Activated T-cell treated with anti-CD3 and anti-CD28 coated beads, Interleukin-2, amount 50 U/mL, for 72 hours (primary cell): ENCODE results near the gene MPRIP. TPM values are rescaled to one million over a fixed set of nuclear protein-coding genes. Genes with fewer than 3 reads are reported as not detected.
"Not testable (repeated sequence)": the region's sequence is repeated elsewhere in the genome, so short reads cannot be mapped to it uniquely, and the experiment has no call there.

Experiments
- ATAC-seq, 2 donors: fragments of 150-1000 bp; cut with Tn5 transposase; replicated peaks in 1 of 2; 2 replicates each; pipeline ENCODE4 v1.10.0; 2021; ENCODE audit warnings: moderate library complexity in 2 of 2, mild to moderate bottlenecking in 1 of 2
- DNase-seq, 2 donors: peaks; one replicate each; pipeline ENCODE4 v3.0.0; 2021 to 2022; ENCODE audit warnings: mixed read lengths in 1 of 2
- H3K27ac Mint-ChIP-seq: one replicate; pipeline ENCODE4 v1.8.0; 2022; ENCODE audit warnings: mild to moderate bottlenecking, moderate library complexity, mixed read lengths
- H3K27me3 Mint-ChIP-seq: one replicate; pipeline ENCODE4 v1.8.0; 2022; ENCODE audit warnings: low read depth, mixed read lengths
- H3K36me3 Mint-ChIP-seq, 2 donors: one replicate each; pipeline ENCODE4 v1.8.0; 2022; ENCODE audit warnings: mixed read lengths in 2 of 2, mild to moderate bottlenecking in 1 of 2; ENCODE audit not compliant: insufficient read depth in 2 of 2
- H3K4me1 Mint-ChIP-seq: one replicate; pipeline ENCODE4 v1.8.0; 2022; ENCODE audit warnings: low read depth, mixed read lengths
- H3K4me3 Mint-ChIP-seq, 2 donors: one replicate each; pipeline ENCODE4 v1.8.0; 2022; ENCODE audit warnings: mild to moderate bottlenecking in 2 of 2, mixed read lengths in 2 of 2, moderate library complexity in 2 of 2
- H3K9me3 Mint-ChIP-seq, 2 donors: one replicate each; pipeline ENCODE4 v1.8.0; 2022; ENCODE audit warnings: mixed read lengths in 2 of 2
- total RNA-seq, 2 donors: library from RNA; stranded (reverse); gene quantifications; one replicate each; pipeline ENCODE4 v1.2.3, GENCODE V29; 2022

Gene MPRIP, protein sequence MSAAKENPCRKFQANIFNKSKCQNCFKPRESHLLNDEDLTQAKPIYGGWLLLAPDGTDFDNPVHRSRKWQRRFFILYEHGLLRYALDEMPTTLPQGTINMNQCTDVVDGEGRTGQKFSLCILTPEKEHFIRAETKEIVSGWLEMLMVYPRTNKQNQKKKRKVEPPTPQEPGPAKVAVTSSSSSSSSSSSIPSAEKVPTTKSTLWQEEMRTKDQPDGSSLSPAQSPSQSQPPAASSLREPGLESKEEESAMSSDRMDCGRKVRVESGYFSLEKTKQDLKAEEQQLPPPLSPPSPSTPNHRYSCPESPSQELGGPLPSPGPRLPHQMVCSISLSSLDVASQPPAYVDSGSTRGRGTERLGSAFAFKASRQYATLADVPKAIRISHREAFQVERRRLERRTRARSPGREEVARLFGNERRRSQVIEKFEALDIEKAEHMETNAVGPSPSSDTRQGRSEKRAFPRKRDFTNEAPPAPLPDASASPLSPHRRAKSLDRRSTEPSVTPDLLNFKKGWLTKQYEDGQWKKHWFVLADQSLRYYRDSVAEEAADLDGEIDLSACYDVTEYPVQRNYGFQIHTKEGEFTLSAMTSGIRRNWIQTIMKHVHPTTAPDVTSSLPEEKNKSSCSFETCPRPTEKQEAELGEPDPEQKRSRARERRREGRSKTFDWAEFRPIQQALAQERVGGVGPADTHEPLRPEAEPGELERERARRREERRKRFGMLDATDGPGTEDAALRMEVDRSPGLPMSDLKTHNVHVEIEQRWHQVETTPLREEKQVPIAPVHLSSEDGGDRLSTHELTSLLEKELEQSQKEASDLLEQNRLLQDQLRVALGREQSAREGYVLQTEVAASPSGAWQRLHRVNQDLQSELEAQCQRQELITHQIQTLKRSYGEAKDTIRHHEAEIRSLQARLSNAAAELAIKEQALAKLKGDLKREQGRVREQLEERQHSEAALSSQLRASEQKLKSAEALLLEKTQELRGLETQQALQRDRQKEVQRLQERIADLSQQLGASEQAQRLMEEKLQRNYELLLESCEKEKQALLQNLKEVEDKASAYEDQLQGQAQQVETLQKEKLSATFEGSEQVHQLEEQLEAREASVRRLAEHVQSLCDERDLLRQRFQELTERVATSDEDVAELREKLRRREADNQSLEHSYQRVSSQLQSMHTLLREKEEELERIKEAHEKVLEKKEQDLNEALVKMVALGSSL (N-terminal part only)
- 100 to 1,000 TPM; 110 to 128 TPM for total RNA-seq

DNA sequence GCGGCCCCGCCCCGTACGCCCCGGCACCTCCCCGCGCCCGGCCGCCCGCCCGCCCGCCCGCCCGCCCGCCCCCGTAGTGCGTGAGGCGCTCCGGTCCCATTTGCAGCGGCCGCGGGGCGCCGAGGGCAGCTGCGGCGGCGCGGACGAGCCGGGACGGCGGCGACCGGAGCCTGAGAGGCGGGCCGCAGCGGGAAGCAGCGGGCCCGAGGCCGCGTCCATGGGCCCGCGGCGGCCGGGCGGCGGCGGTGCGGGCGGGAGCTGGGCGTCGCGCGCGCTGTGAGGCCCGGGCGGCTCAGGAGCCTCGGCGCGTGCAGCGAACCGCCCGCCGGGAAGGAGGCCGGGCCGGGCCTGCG, at the start of gene MPRIP:
Gene MPRIP, plus strand, starts transcription at position 74 of the 353 bp plus-strand sequence. CDS start 392 bp downstream, outside the sequence.
- no peak for DNase-seq
- Mint-ChIP-seq H3K27ac (peak within 1 kb of the TSS; percentile 86), H3K4me1 (peaks cover 47% of the 10 kb centered on the region), H3K9me3 (no peaks in the 10 kb centered on the region), H3K27me3 (no peaks in the 10 kb centered on the region), H3K4me3 (peak within 1 kb of the TSS; percentile 86 to 97), H3K36me3 (no peaks in the 10 kb centered on the region)
- ATAC-seq = no peak

DNA sequence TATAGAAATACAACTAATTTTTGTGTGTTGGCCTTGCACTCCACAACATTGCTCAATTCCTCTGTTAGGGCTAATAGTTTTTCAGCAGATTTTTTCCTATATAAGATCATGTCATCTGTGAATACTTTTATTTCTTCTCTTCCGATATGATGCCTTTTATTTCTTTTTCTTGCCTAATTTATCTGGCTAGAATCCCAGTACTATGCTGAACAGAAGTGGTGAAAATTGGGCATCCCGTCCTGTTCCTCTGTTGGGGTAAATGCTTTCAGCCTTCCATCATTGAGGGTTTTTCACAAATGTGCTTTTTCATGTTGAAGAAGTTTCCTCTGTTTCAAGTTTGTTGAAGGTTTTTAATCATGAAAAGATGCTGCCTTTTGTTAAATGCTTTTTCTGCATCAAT, 47.6 kb upstream of the MPRIP start:
- H3K36me3 Mint-ChIP-seq = no peaks in the 10 kb centered on the region
- DNase-seq (no peak), ATAC-seq (no peak)
- H3K27ac Mint-ChIP-seq = no peak overlapping the region
- H3K4me3 Mint-ChIP-seq = no peak overlapping the region
- no peaks in the 10 kb centered on the region for H3K9me3 Mint-ChIP-seq
- H3K27me3 Mint-ChIP-seq = no peaks in the 10 kb centered on the region
- peaks cover 10% of the 10 kb centered on the region for H3K4me1 Mint-ChIP-seq

DNA sequence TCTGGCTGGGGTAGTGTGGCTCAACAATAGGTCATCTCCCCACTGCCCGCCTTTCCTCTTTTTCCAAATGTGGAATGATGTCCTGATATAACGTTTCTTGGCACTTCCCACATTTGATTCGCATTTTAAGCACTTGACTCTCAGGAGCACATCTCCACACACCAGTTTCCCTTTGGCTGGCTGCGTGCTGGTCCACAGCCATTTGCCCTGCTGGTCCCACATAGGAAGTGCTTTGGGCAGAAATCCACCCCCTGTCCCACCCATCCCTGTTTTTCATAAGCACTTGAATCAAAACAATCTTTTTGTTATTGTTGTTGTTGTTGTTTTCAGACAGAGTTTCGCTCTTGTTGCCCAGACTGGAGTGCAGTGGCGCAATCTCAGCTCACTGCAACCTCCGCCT, 46.3 kb upstream of the MPRIP start:
- Mint-ChIP-seq H3K9me3 (no peaks in the 10 kb centered on the region), H3K4me1 (no peaks in the 10 kb centered on the region), H3K27me3 (no peaks in the 10 kb centered on the region), H3K36me3 (no peaks in the 10 kb centered on the region), H3K4me3 (no peak overlapping the region), H3K27ac (no peak overlapping the region)
- ATAC-seq (no peak), DNase-seq (no peak)

DNA sequence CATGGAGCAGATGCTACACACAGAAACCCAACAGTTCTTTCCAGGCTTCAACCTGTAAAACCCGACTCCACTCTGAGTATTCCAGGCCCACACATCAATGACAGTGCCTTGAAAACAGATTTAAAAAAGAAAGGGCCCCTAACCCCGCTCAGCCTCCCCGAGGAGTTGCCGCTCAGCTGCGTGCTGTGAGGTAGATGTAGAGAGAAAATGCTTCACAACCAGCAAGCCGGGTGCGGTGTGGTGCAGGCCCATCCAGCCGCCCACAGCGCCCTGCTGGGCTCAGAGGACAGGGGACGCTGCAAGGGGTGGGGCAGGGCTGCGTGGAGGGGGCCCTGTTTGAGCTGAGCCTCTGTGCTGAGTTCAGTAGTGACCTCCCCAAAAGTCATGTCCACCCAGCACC, 45.5 kb upstream of the MPRIP start:
- not testable (repeated sequence) for H3K27ac Mint-ChIP-seq, DNase-seq, ATAC-seq, H3K27me3 Mint-ChIP-seq, H3K4me1 Mint-ChIP-seq, H3K9me3 Mint-ChIP-seq, H3K36me3 Mint-ChIP-seq, H3K4me3 Mint-ChIP-seq

DNA sequence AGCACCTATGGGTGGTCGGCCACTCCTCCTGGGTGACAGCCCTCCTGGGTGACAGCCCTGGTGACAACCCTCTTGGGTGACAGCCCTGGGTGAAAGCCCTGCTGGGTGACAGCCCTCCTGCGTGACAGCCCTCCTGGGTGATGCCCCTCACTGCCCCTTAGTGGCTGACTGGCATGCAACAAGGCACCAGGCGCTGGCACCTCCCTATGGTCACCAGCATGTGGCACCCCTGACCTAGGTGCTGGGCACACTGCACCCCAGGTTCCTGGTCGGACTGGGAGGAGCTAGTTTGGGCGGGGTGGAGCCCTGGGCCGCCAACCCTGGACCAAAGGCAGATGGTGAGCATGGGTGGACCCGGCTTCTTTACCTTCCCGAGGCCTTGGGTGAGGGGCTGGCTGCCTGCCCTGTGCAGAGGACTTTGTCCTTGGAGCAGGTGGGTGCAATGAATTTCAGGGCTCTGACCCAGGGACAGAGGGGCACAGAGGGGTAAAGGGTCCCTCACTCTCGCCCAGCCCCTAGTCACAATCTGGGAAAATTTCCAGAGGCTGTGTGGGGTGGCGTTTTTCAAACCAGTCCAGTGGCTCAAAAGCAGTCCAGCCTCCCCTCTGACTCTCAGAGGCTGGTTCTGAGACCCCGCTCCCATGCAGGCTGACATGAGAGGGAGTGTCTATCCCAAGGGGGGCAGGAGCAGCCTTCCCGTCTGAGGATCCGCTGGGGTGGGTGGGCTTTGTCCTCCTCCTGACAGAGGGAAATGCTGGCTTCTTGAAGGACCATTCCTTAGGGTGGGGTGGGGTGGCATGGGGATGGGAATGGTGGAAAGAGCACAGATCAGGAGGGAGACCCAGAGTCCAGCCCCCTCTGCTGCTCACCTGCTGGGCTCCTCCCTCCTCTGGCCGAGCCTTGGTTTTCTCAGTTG, 44.5 kb upstream of the MPRIP start:
- Mint-ChIP-seq H3K4me1 (peaks cover 4% of the 10 kb centered on the region), H3K9me3 (no peaks in the 10 kb centered on the region), H3K27me3 (no peaks in the 10 kb centered on the region), H3K4me3 (no peak overlapping the region), H3K27ac (no peak overlapping the region), H3K36me3 (no peaks in the 10 kb centered on the region)
- ATAC-seq = peak in 1 of 2 donors; percentile 94
- peak in 1 of 2 donors; percentile 84 for DNase-seq

DNA sequence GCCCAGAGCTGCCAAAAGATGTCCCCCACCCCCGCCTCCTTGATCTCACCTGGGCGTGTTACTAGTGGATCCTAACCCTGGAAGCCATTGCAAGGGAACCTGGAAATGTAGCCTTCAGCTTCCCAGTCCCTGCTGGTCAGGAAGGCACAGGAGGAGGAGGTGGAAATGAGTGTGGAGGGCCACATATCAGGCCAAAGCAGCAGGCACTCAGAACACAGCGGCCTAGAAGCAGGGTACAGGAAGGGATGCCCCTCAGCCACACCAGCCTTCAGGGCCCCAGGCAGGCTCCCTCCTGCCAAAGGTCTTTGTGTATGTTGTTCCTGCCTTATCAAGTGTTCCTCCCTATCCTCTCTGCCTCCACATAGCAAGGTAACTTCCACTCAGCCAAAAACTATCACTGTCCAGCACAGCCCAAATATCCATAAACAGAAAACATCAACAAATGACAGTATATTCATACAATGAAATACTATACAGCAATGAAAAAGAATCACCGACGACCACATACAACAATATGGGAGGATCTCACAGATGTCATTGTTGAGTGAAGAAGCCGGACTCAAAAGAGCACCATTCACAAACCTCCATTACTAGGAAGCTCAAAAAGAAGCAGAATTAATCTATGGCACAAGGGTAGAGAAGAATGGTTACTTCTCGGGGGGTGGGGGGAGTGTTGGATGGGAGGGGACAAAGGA, 42.2 kb upstream of the MPRIP start:
- H3K36me3 Mint-ChIP-seq = no peaks in the 10 kb centered on the region
- H3K27me3 Mint-ChIP-seq = no peaks in the 10 kb centered on the region
- no peak for ATAC-seq
- peaks cover 4% of the 10 kb centered on the region for H3K4me1 Mint-ChIP-seq
- H3K9me3 Mint-ChIP-seq = no peaks in the 10 kb centered on the region
- H3K4me3 Mint-ChIP-seq = no peak overlapping the region
- H3K27ac Mint-ChIP-seq = no peak overlapping the region
- no peak for DNase-seq

DNA sequence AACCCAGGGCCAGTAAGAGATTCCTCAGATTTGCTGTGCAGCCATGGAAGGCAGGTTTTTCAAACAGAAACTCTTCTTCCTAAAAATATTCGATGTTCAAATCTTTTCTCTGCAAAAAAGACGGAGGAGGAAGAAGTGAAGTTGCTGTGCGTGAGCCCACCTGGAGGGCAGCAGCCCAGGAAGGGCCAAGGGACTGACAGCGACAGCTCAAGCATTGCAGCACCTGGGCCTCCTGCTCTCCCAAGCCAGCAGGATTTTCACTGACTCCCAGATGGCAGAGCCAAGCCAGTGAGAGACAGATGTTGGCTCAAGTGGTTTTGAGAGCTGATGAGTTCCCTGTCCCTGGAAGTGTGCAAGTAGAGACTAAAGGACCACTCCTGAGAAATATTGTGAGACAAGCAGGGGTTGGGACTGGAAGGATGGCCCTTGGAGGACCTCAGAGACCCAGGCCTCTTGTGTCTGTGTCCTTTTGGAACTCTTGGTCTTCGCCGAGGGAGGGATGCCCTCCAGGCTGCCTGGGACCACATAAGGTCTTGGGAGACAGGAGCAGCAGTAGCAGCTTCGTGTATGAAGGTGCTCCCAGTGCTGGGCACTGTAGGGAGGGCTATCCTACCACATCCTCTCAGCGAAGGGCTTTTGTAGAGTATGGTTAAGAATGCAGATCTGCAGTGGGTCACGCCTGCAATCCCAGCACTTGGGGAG, 41.0 kb upstream of the MPRIP start:
- DNase-seq = no peak
- Mint-ChIP-seq H3K27ac (no peak overlapping the region), H3K27me3 (no peaks in the 10 kb centered on the region), H3K36me3 (no peaks in the 10 kb centered on the region), H3K9me3 (no peaks in the 10 kb centered on the region), H3K4me3 (no peak overlapping the region), H3K4me1 (peaks cover 4% of the 10 kb centered on the region)
- ATAC-seq = peak; percentile 4 to 29

DNA sequence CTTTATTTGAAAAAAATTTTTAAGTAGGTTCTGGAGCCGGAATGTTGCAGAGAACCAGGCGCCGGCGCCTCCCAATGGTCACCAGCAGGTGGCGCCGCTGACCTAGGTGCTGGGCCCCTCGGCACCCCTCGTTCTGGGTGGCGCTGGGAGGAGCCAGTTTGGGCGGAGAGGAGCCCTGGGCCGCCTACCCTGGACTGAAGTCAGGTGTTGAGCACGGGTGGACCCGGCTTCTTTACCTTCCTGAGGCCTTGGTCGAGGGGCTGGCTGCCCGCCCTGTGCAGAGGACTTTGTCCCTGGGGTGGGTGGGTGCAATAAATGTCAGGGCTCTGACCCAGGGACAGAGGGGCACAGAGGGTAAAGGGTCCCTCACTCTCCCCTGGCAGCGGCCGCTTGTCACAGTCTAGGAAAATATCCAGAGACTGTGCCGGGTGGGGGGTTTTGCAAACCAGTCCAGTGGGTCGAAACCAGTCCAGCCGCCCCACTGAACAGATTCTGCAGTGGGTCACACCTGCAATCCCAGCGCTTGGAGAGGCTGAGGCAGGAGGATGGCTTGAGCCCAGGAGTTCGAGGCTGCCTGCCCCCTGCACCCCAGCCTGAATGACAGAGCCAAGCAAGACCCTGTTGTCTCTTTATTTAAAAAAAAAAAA, 40.3 kb upstream of the MPRIP start:
- H3K4me3 Mint-ChIP-seq = no peak overlapping the region
- no peaks in the 10 kb centered on the region for H3K9me3 Mint-ChIP-seq
- no peaks in the 10 kb centered on the region for H3K27me3 Mint-ChIP-seq
- H3K4me1 Mint-ChIP-seq = peaks cover 4% of the 10 kb centered on the region
- peak; percentile 79 to 94 for ATAC-seq
- H3K27ac Mint-ChIP-seq = no peak overlapping the region
- H3K36me3 Mint-ChIP-seq = no peaks in the 10 kb centered on the region
- peak; percentile 78 to 84 for DNase-seq

DNA sequence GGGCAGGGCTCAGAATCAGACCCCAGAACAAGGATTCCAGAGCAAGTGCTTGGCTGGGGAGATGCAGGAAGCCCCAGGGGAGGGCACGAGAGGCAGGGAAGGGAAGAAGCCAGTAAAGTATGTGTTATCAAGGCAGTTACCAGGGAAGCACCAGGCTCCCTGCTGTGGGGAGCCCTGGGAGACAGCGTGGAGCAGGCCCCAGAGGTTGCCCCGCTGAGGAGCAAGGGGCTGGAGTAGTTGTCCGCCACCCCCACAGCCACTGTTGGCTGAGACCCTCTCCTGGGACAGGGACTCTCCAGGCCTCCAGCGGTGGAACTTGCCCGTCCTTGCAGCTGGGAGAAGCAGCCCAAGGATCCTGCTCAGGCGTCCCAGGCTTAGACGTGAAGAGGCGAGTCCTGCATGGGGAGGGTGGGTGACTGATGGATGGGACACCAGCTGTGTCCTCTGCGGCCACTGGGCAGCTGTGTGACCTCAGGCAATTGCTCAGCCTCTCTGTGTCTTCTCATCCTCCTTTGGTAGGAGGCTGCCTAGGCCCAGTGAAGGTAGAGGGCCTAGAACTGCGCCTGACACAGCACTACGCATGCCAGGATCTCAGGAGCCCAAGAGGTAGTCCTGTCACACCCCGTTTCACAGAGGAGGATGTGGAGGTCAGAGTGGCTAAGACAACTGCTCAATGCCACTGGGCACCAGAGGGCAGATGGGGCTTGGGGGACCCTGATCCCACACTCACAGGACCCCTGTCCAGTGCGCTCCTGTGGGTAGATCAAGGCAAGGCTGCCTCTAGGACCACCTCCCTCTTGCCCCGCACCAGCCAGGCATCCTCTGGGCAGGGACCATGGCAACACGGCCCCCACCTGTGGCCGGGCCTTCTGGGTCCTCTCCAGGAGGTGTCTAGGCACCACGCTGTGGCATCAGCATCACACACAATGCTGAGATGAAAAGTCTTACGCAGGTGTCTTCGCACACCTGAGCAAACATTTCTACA, 39.2 kb upstream of the MPRIP start:
- not testable (repeated sequence) for H3K27ac Mint-ChIP-seq, H3K4me3 Mint-ChIP-seq, H3K36me3 Mint-ChIP-seq, H3K4me1 Mint-ChIP-seq, H3K27me3 Mint-ChIP-seq, ATAC-seq, DNase-seq, H3K9me3 Mint-ChIP-seq

DNA sequence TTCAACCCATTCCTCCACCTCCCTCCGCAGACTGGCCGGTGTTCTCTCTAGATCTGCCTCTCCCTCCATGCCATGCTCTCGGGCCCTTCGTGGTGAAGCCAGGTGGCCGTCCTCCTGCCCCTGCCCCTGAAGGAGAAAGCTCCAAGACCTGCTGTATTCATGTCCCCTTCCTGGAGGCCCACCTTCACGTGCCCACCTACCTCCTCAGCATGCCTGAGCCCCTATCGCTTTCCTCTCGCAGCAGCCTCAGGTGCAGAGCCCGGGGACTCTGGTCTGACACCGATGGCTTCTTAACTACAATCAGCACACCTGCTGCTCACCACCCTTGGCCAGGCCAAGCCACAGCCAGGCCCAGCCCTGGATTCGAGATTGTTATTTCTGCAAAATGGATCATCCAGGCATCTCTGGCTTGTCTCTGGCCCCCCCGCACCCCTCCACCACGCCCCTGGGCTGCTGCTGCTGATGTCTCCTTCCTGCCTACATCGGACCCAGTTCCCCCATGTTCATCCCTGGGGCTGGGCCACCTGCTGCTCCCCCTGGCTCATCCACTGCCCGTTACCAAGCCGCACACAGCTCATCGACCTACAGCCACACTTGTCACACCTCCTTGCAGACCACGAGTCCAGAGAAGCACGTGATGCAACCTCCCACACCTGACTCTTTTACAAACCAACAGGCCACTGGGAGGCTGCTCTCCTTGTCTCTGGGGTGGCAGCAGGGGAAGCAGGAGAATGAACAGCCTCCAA, 37.8 kb upstream of the MPRIP start:
- DNase-seq = no peak
- Mint-ChIP-seq H3K9me3 (no peaks in the 10 kb centered on the region), H3K36me3 (no peaks in the 10 kb centered on the region), H3K27ac (no peak overlapping the region), H3K4me1 (peaks cover 4% of the 10 kb centered on the region), H3K4me3 (no peak overlapping the region), H3K27me3 (no peaks in the 10 kb centered on the region)
- ATAC-seq = no peak
